Epithelial cell of proximal tubule (primary cell): ENCODE measurements around the gene ITPR1. TPM values are rescaled to one million over a fixed set of nuclear protein-coding genes. Genes with fewer than 3 reads are reported as not detected.
A peak's percentile ranks its signal among the peaks of the same experiment; 100 is the strongest.

Experiments used
- DNase-seq: peaks from one replicate; pipeline ENCODE4 v3.0.0-alpha.2; 2011; ENCODE audit warnings: low read depth
- H3K4me3 ChIP-seq: 2 replicates; pipeline ENCODE4 v1.5.1; 2011; ENCODE audit warnings: low read depth, mild to moderate bottlenecking, low read length
- total RNA-seq: library from RNA; depleted of rRNA; stranded (reverse); fragments of >200 nt; gene quantifications from 2 replicates; pipeline ENCODE4 v1.2.3, GENCODE V29; 2015
- TF ChIP-seq, protein P1 (sequence below): conservative IDR thresholded peaks from 2 replicates; pipeline ENCODE4 v1.5.1; 2012; ENCODE audit warnings: low read depth, mild to moderate bottlenecking, low read length

Gene ITPR1
- total RNA-seq, 1 donor from 2014 or later: 4.6 TPM

DNA sequence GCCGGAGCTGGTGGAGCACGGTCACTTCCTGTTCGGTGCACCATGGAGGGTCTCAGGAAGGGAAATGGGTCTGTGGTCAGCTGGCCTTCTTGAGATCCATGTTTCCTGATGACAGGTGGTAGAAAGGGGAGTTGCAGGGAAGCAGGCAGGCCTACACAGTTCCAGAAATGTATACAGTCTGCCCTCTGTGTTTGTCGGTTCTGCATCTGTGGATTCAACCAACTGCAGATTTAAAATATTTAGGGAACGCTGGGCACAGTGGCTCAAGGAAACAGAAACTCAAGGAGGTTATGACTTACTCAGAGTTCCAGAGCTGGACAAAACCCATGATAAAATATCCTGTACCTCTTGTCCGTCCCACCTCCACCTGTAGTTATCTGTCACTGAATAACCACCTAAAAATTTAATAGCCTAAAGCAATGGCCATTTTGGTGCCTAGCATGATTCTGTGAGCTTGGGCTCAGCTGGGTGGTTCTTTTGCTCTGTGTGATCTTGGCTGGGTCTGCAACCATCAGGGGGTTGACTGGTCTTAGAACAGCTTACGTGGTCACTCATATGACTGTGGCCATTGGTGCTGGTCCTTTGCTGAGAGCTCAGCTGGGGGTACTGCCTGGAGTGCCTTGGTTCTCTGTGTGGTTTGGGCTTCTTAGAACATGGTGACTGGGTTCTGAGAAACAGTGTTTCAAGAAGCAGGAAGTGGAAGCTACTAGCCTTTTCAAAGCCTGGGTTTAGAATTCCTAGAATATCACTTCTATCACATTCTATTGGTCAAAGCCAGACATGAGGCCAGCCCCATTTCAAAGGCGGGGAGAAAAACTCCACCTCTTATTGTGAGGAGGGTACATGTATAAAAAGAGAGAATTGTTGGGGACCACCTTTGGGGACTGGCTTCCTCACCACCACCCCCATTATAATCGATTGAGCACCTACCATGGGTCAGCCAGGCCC is 246.4 kb downstream of the ITPR1 start:
- no peak overlapping the region for H3K4me3 ChIP-seq
- TF ChIP-seq, protein P1, sequence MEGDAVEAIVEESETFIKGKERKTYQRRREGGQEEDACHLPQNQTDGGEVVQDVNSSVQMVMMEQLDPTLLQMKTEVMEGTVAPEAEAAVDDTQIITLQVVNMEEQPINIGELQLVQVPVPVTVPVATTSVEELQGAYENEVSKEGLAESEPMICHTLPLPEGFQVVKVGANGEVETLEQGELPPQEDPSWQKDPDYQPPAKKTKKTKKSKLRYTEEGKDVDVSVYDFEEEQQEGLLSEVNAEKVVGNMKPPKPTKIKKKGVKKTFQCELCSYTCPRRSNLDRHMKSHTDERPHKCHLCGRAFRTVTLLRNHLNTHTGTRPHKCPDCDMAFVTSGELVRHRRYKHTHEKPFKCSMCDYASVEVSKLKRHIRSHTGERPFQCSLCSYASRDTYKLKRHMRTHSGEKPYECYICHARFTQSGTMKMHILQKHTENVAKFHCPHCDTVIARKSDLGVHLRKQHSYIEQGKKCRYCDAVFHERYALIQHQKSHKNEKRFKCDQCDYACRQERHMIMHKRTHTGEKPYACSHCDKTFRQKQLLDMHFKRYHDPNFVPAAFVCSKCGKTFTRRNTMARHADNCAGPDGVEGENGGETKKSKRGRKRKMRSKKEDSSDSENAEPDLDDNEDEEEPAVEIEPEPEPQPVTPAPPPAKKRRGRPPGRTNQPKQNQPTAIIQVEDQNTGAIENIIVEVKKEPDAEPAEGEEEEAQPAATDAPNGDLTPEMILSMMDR: no peak
- no peak for DNase-seq

DNA sequence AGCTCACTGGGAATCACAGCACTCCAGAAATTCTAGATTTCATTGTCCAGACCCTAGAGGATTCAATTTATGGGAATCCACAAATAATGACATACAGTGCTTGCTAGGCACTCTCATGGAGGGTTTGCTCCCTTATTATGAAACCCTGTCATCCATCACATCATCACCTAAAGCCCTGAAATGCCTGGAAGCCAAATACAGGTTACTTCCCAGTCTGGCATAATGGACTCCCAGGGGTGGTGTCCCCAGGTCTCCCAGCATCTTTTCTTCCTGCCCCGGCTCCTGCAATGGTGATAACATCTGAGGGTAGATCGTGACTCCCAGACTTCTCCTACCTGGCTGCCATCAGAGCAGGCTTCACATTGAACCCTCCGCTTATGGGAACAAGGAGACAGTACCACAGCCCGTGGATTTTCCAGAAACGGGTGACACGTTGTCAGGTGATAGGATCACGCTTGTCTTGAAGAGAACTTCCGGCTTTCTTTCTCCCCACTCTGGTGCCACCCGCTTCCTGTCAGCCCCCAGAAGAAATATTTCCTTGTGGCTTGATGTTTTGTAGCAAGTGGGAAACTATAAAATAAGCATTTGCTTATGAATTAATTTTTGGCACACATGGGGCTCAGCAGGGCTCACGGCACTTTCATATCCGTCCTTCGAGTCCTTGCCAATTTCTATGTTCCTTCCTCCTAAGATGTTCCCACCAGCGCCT is 247.4 kb downstream of the ITPR1 start:
- TF ChIP-seq, protein P1: no peak
- no peak for DNase-seq
- H3K4me3 ChIP-seq: no peak overlapping the region

DNA sequence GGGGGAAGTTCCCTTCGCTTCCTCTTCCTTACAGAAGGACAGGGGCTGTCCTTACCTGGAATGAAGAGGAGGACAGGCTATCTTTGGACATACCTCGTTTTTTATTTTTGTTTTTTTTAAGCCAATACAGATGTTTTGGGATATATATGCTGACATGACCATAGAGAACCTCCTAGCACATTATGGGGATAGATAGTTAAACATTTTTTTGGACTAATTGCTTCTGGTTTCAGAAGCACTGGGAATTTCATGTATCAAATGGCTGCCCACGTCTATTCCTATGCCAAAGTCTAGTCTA is 247.9 kb downstream of the ITPR1 start:
- TF ChIP-seq, protein P1: no peak

DNA sequence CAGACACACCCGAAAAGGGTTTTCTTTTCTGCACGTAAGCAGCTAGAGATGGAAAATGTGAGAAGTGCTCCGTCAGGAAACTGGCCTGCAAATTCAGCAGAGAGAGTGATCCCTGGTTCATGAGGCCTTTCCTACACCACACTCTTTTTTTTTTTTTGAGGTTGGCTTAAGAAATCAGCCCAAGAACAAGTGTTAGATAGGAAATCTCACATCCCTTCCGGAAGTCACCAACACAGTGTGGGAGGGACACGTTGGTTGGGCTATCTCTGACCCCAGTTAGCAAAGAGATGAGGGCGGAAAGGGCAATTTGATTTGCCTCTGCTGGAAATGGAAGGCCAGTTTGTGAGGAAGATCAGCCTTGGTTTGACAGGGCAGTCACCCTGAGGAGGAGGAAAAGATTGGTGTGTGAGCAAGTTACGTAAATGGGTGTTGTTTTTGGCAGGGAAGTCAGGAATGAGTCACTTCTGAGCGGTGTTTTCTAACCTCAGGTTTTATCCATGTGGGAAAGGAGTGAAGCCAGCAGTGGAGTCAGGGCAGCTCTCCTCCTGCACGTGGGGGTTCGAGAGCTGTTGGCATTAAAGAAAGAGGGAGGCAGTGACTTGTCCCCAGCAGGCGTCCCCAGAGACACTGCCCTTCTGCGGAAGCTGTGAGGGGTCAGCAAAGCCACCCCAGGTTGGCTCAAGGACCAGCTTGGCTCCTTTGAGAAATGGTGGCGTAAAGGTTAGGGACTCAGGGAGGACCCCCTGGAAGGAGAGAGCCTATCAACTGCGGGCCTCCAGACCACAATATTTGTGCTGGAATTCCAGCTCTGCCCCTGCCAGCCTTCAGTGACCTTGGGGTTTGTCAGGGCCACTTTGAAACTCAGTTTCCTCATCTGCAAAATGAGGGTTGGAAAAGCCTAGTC is 248.5 kb downstream of the ITPR1 start:
- no peak overlapping the region for H3K4me3 ChIP-seq
- TF ChIP-seq, protein P1: no peak
- peak; percentile 96 for DNase-seq

More for the DNA sequence above, 247.9 kb downstream of the ITPR1 start:
- DNase-seq: no peak
- no peak overlapping the region for H3K4me3 ChIP-seq

DNA sequence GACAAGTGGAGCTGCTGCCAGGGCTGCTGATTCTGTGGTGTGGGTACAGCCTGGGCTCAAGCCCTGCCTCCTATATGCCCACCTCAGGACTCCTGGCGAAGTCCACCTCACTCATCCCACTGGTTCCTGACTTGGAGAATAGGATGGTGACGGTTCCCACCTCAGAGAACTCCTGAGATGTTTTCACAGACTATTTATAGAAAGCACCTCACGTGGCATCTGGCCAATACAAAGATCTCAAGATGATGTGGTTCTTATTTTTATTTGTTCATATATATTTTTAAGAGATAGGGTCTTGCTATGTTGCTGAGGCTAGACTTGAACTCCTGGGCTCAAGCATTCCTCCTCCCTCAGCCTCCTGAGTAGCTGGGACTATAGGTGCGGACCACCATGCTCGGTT is 249.2 kb downstream of the ITPR1 start:
- H3K4me3 ChIP-seq: no peak overlapping the region
- TF ChIP-seq, protein P1: no peak
- no peak for DNase-seq

DNA sequence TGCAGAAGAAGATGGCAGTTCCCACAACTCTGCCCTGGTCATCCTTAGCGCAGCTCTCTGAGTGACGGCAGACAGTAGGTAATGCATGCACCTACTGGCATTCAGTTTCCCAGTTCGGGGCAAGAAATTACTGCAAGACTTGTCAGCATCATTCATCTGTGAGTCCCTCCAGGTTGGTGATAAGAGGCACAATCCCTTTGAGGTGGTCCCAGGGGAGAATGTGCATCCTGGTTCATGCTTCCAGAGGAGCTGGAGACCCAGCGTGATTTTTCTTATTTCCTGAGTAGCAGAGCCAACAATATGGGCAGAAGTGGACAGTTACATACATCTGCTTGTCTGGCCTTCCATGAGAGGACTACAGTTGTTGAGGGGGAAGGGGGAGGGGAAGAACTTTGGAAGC is 250.2 kb downstream of the ITPR1 start:
- H3K4me3 ChIP-seq: no peak overlapping the region
- no peak for DNase-seq
- TF ChIP-seq, protein P1: no peak
